ENCODE results near the gene GTPBP2. TPM values are rescaled to one million over a fixed set of nuclear protein-coding genes. Genes with fewer than 3 reads are reported as not detected.

GTPBP2 gene
- total and polyA plus RNA-seq, 4 donors, result 22.9 to 62.8 (median 61.4) TPM

- Histone ChIP-seq H3K36me3 (ENCODE audit: control insufficient read depth in 1 of 2, insufficient read depth in 2 of 2, low read length in 1 of 2) (peaks cover 2 to 3% of the 10 kb centered on the region in 2 donors), H3K9me3 (ENCODE audit: control insufficient read depth, low read length) (no peaks in the 10 kb centered on the region), H3K27me3 (ENCODE audit: control insufficient read depth in 1 of 2, insufficient read depth in 2 of 2, low read length in 1 of 2) (no peaks in the 10 kb centered on the region), H3K4me3 (ENCODE audit: low read length in 2 of 2) (no peak overlapping the region), H3K27ac (ENCODE audit: low read depth in 1 of 2, low read length in 2 of 2) (no peak overlapping the region), H3K4me1 (ENCODE audit: control insufficient read depth in 1 of 2, insufficient read depth in 2 of 2, low read length in 2 of 2) (peaks cover 0 to under 1% of the 10 kb centered on the region in 2 donors)
- 89 to 92% methylated on average over 10 of the region's 10 CpGs for WGBS, 2 donors
- intact Hi-C loops (cut with DNase I), result no loop called here
- DNase-seq (no peak), ATAC-seq (ENCODE audit: low FRiP score) (no peak)
These were observed 6.5 kb downstream of the GTPBP2 start for GRCh38 chr6:43622541-43622940.

GRCh38 chr6:43621836-43622180 is 7.3 kb downstream of the GTPBP2 start:
- ATAC-seq (ENCODE audit: low FRiP score) (no peak), DNase-seq (no peak)
- H3K27ac ChIP-seq (ENCODE audit: low read depth in 1 of 2, low read length in 2 of 2), result no peak overlapping the region
- intact Hi-C loops (cut with DNase I), result no loop called here
- 90 to 91% methylated on average over 10 of the region's 10 CpGs for WGBS, 2 donors
- H3K27me3 ChIP-seq (ENCODE audit: control insufficient read depth in 1 of 2, insufficient read depth in 2 of 2, low read length in 1 of 2), result no peaks in the 10 kb centered on the region
- H3K4me1 ChIP-seq (ENCODE audit: control insufficient read depth in 1 of 2, insufficient read depth in 2 of 2, low read length in 2 of 2), result no peaks in the 10 kb centered on the region
- no peak overlapping the region for H3K4me3 ChIP-seq (ENCODE audit: low read length in 2 of 2)
- H3K36me3 ChIP-seq (ENCODE audit: control insufficient read depth in 1 of 2, insufficient read depth in 2 of 2, low read length in 1 of 2), result peaks cover 2 to 3% of the 10 kb centered on the region in 2 donors
- no peaks in the 10 kb centered on the region for H3K9me3 ChIP-seq (ENCODE audit: control insufficient read depth, low read length)

DNA sequence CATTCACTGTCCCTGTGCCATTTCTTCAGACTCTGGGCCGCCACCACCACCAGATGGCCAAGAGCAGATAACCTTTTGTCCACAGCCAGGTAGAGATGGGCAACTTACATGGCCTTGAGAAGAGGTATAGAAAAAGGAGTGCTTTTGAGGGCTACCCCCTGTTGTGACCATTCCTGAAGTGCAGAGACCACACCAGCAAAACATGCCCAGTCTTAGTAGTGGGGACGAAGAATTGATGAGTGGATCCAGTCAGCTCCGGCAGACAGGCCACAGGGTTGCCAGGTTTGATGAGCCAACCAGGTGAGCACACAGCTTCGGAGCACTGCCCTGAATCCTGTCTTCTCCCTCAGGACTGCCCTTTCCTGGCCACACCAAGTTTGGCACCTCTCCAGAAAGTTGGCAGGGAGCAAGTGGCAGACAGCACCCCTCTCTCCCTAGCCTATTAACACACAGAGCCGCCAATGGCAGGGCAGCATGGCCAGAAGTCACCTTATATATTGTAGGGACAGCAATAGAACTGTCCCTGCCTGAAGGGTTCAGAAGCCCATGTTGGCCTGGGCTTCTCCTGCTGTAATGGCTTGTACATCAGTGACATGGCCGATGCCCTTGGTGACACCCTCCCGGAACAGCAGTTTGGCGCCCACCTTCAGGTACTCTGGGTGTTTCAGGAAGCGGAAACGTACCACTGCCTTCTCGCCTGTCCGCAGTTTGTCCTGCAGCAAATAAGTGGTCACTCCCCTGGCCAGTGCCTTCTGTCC is 7.8 kb downstream of the GTPBP2 start:
- no peaks in the 10 kb centered on the region for H3K4me1 ChIP-seq (ENCODE audit: control insufficient read depth in 1 of 2, insufficient read depth in 2 of 2, low read length in 2 of 2)
- 90 to 91% methylated on average over 12 of the region's 12 CpGs for WGBS, 2 donors
- intact Hi-C loops (cut with DNase I), result no loop called here
- no peak for DNase-seq
- ATAC-seq (ENCODE audit: low FRiP score), result no peak
- no peaks in the 10 kb centered on the region for H3K9me3 ChIP-seq (ENCODE audit: control insufficient read depth, low read length)
- no peak overlapping the region for H3K4me3 ChIP-seq (ENCODE audit: low read length in 2 of 2)
- H3K27me3 ChIP-seq (ENCODE audit: control insufficient read depth in 1 of 2, insufficient read depth in 2 of 2, low read length in 1 of 2), result no peaks in the 10 kb centered on the region
- no peak overlapping the region for H3K27ac ChIP-seq (ENCODE audit: low read depth in 1 of 2, low read length in 2 of 2)
- peaks cover 2 to 3% of the 10 kb centered on the region in 2 donors for H3K36me3 ChIP-seq (ENCODE audit: control insufficient read depth in 1 of 2, insufficient read depth in 2 of 2, low read length in 1 of 2)

- WGBS, 2 donors, result 94 to 97% methylated on average over 9 of the region's 9 CpGs
- H3K36me3 ChIP-seq (ENCODE audit: control insufficient read depth in 1 of 2, insufficient read depth in 2 of 2, low read length in 1 of 2), result peaks cover 2 to 3% of the 10 kb centered on the region in 2 donors
- intact Hi-C loops (cut with DNase I), result no loop called here
These were observed 12.2 kb downstream of the GTPBP2 start for GRCh38 chr6:43616725-43617472.

GRCh38 chr6:43614396-43614730 is 14.7 kb downstream of the GTPBP2 start:
- Histone ChIP-seq H3K4me1 (ENCODE audit: control insufficient read depth in 1 of 2, insufficient read depth in 2 of 2, low read length in 2 of 2) (no peaks in the 10 kb centered on the region), H3K4me3 (ENCODE audit: low read length in 2 of 2) (no peak overlapping the region), H3K36me3 (ENCODE audit: control insufficient read depth in 1 of 2, insufficient read depth in 2 of 2, low read length in 1 of 2) (peaks cover 2 to 3% of the 10 kb centered on the region in 2 donors), H3K9me3 (ENCODE audit: control insufficient read depth, low read length) (no peaks in the 10 kb centered on the region), H3K27ac (ENCODE audit: low read depth in 1 of 2, low read length in 2 of 2) (no peak overlapping the region), H3K27me3 (ENCODE audit: control insufficient read depth in 1 of 2, insufficient read depth in 2 of 2, low read length in 1 of 2) (no peaks in the 10 kb centered on the region)
- DNase-seq, result no peak
- WGBS, 2 donors, result 74 to 75% methylated on average over 3 of the region's 3 CpGs
- no peak for ATAC-seq (ENCODE audit: low FRiP score)
- intact Hi-C loops (cut with DNase I), result no loop called here

More at GRCh38 chr6:43616725-43617472, 12.2 kb downstream of the GTPBP2 start:
- Histone ChIP-seq H3K27ac (ENCODE audit: low read depth in 1 of 2, low read length in 2 of 2) (no peak overlapping the region), H3K27me3 (ENCODE audit: control insufficient read depth in 1 of 2, insufficient read depth in 2 of 2, low read length in 1 of 2) (no peaks in the 10 kb centered on the region), H3K4me3 (ENCODE audit: low read length in 2 of 2) (no peak overlapping the region), H3K4me1 (ENCODE audit: control insufficient read depth in 1 of 2, insufficient read depth in 2 of 2, low read length in 2 of 2) (no peaks in the 10 kb centered on the region), H3K9me3 (ENCODE audit: control insufficient read depth, low read length) (no peaks in the 10 kb centered on the region)
- ATAC-seq (ENCODE audit: low FRiP score) (no peak), DNase-seq (no peak)

GRCh38 chr6:43613721-43614395 is 15.2 kb downstream of the GTPBP2 start:
- H3K27me3 ChIP-seq (ENCODE audit: control insufficient read depth in 1 of 2, insufficient read depth in 2 of 2, low read length in 1 of 2), result no peaks in the 10 kb centered on the region
- no peaks in the 10 kb centered on the region for H3K4me1 ChIP-seq (ENCODE audit: control insufficient read depth in 1 of 2, insufficient read depth in 2 of 2, low read length in 2 of 2)
- H3K4me3 ChIP-seq (ENCODE audit: low read length in 2 of 2), result no peak overlapping the region
- ATAC-seq (ENCODE audit: low FRiP score) (no peak), DNase-seq (no peak)
- H3K36me3 ChIP-seq (ENCODE audit: control insufficient read depth in 1 of 2, insufficient read depth in 2 of 2, low read length in 1 of 2), result peaks cover 0 to 2% of the 10 kb centered on the region in 2 donors
- 90 to 91% methylated on average over 6 of the region's 6 CpGs for WGBS, 2 donors
- no peak overlapping the region for H3K27ac ChIP-seq (ENCODE audit: low read depth in 1 of 2, low read length in 2 of 2)
- no peaks in the 10 kb centered on the region for H3K9me3 ChIP-seq (ENCODE audit: control insufficient read depth, low read length)
- intact Hi-C loops (cut with DNase I), result no loop called here

GRCh38 chr6:43610431-43610830 is 18.6 kb downstream of the GTPBP2 start:
- 96% methylated on average over 5 of the region's 5 CpGs for WGBS, 2 donors
- Histone ChIP-seq H3K4me1 (ENCODE audit: control insufficient read depth in 1 of 2, insufficient read depth in 2 of 2, low read length in 2 of 2) (no peaks in the 10 kb centered on the region), H3K9me3 (ENCODE audit: control insufficient read depth, low read length) (no peaks in the 10 kb centered on the region), H3K27me3 (ENCODE audit: control insufficient read depth in 1 of 2, insufficient read depth in 2 of 2, low read length in 1 of 2) (no peaks in the 10 kb centered on the region), H3K36me3 (ENCODE audit: control insufficient read depth in 1 of 2, insufficient read depth in 2 of 2, low read length in 1 of 2) (peaks cover 0 to 2% of the 10 kb centered on the region in 2 donors), H3K4me3 (ENCODE audit: low read length in 2 of 2) (no peak overlapping the region), H3K27ac (ENCODE audit: low read depth in 1 of 2, low read length in 2 of 2) (no peak overlapping the region)
- no peak for DNase-seq
- intact Hi-C loops (cut with DNase I), result no loop called here
- no peak for ATAC-seq (ENCODE audit: low FRiP score)

GRCh38 chr6:43609402-43609801 is 19.7 kb downstream of the GTPBP2 start:
- no peak overlapping the region for H3K4me3 ChIP-seq (ENCODE audit: low read length in 2 of 2)
- WGBS, 2 donors, result 90 to 95% methylated on average over 1 of the region's 1 CpG
- no peaks in the 10 kb centered on the region for H3K27me3 ChIP-seq (ENCODE audit: control insufficient read depth in 1 of 2, insufficient read depth in 2 of 2, low read length in 1 of 2)
- ATAC-seq (ENCODE audit: low FRiP score), result no peak
- peaks cover 0 to 3% of the 10 kb centered on the region in 2 donors for H3K36me3 ChIP-seq (ENCODE audit: control insufficient read depth in 1 of 2, insufficient read depth in 2 of 2, low read length in 1 of 2)
- H3K27ac ChIP-seq (ENCODE audit: low read depth in 1 of 2, low read length in 2 of 2), result no peak overlapping the region
- no peak for DNase-seq
- no peaks in the 10 kb centered on the region for H3K9me3 ChIP-seq (ENCODE audit: control insufficient read depth, low read length)
- intact Hi-C loops (cut with DNase I), result loop anchor here in 1 of 2 donors (5.0 kb wide), 1 partner anchor 473 kb away; no protein-coding TSS in a partner anchor
- H3K4me1 ChIP-seq (ENCODE audit: control insufficient read depth in 1 of 2, insufficient read depth in 2 of 2, low read length in 2 of 2), result no peaks in the 10 kb centered on the region

Data from aorta (tissue), 5 donors.